Posterior vena cava (tissue), 2 donors: ENCODE results near the gene TTC38. TPM values are rescaled to one million over a fixed set of nuclear protein-coding genes. Genes with fewer than 3 reads are reported as not detected.

Source experiments
- DNase-seq: peaks from one replicate; pipeline ENCODE4 v3.0.0-alpha.2; 2020; ENCODE audit warnings: low spot score
- intact Hi-C, 2 donors: fragments of 100-400 bp; cut with DNase I; formaldehyde crosslinking; loops; one replicate each; pipeline versions ENCODE4 v1.14.1 to v1.14.2; 2022 to 2023
- long read RNA-seq, 2 donors: library from polyadenylated mRNA; unstranded; transcript quantifications; one replicate each; pipeline ENCODE4 v2.0.0, GENCODE V29; 2020 to 2021
- total RNA-seq, 2 donors: library from RNA; stranded (reverse); fragmentation: NEBNext Ultra II Directional; extraction: Animal tissue kit (Norgen Biotek cat#: 25700); gene quantifications; one replicate each; pipeline ENCODE4 v1.2.1, GENCODE V29; 2021
- donor health status: DM: yes; HTN: yes; CAD: no.
- donor health status: DM: yes; HTN: yes; CAD: no.

The TTC38 gene
- 10 to 100 TPM; 15.4 to 23.8 TPM for total RNA-seq
- long read RNA-seq, donor 1, partial matches to known transcripts, result 2 of 13 reads
- long read RNA-seq, donor 1, other reads (novel, unspliced or antisense), result 7 of 13 reads
- long read RNA-seq, donor 2, transcript TTC38-201 (14 exons, 2,610 nt), result major isoform, 17 of 29 reads
- long read RNA-seq, donor 2, partial matches to known transcripts, result 5 of 29 reads
- long read RNA-seq, donor 2, other reads (novel, unspliced or antisense), result 7 of 29 reads

DNA sequence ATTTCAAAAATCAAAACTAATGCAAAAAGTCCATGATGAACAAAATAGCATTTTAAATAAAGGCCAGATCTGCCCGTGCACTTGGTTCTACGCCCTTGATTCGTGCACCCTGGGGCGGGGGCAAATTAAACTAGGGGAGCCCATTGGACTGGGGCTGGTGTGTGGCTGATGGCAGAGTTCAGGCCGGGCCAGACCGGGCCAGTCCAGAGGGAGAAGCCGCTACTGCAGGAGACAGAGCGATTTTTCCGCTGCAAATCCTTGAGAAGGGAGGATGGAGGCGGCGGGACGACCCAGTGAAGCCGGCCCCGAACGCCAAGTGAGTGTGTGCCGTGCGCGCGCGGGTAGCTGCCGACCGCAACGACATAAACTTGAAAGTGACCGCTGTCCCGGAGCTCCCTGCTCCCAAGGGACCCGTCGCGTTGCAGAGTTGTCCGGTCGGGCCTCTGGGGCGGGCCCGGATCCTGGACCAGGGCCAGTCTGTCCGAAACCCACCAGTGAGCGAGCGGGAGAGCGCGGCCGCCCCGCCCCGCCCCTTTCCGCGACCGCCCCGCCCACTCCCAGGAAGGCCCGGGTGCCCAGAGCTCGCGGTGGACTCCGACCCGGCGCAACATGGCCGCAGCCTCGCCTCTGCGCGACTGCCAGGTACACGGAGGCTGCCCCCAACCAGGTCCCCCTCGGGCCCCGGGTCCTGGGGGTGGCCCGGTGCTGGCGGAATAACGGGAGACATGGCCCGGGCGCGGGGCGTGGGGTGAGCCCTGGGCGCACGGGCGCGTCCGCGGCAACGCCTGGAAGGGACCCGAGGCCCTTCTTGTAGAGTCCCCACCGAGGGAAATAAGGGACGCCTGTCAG is at the start of gene TTC38:
TSS of gene TTC38 (plus strand) at position 578 of the 849 bp plus-strand sequence. CDS start at position 610, 32 bp downstream.
- DNase-seq, result peak; percentile 97
- intact Hi-C loops, result no loop called here

DNA sequence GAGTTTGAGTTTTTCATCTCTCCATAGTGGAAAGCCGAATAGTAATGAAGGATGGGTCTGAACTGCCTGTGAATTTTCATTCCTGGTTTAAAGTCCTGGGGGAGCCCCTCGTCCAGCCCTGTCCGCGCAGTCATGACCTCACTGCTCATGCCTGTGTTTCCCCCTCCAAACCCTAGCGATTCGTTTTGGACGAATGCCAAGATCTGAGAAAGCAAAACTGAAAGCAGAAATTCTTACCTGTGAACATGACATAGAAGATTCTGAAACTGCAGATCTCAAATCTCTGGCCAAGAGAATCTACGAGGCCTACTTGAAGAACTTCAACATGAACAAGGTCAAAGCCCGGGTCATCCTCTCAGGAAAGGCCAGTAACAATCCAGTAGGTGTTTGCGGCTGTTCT is 48.2 kb upstream of the TTC38 start:
- DNase-seq, result no peak
- intact Hi-C loops, result no loop called here

DNA sequence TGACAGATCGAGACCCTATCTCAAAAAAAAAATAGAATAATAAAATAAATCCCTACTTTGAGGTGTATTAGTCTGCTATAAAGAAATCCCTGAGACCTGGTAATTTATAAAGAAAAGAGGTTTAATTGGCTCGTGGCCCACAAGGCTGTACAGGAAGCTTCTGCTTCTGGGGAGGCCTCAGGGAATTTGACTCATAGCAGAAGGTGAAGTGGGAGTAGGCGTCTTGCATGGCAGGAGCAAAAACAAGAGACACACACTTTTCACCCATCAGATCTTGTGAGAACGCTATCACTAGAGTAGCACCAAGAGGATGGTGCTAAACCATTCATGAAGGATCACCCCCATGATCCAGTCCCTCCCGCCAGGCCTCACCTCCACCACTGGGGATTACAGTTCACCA is 46.9 kb upstream of the TTC38 start:
- intact Hi-C loops, result no loop called here
- DNase-seq, result no peak

DNA sequence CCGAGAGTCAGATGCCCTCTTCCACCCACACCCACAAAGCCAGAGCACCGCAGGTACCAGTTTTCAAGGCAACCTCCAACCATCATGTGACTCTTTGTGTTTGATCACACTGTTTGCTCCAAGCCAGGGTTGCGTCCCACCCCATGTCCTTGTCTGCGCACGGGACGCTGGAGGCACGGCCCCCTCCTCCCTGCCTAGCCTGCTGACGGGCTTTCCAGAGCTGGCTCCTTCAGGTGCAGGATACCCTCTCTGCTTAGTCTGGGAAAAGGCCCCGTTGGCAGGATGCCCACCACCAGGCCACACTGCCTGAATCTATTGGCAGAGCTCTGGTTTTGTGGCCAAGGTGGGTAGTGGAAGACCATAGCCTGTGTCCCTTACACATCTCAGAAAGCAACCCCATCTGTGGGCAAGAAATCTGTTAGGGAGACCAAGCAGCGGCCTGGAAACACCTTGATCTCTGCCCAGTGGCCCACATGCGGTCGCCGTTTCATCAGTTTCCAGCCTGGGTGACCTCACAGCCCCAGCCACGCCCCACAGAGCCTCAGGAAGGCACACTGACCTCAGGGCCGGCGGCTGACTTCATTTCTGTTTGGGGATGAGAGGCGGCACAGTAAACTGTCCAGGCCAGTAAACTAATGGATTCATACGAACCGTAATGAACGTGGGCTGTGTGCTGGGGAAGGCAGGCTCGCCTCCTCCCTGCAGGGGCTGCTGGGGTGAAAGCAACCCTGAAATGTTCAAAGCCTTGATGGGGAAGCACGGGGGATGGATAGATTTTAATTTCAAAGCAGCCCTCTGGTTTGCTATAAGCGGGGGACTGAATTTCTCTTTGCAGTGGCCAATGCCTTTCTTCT is 43.5 kb upstream of the TTC38 start:
- intact Hi-C loops, result no loop called here
- no peak for DNase-seq

GRCh38 chr22:46224898-46225290 is 42.9 kb upstream of the TTC38 start:
- DNase-seq, result no peak
- intact Hi-C loops, result no loop called here

DNA sequence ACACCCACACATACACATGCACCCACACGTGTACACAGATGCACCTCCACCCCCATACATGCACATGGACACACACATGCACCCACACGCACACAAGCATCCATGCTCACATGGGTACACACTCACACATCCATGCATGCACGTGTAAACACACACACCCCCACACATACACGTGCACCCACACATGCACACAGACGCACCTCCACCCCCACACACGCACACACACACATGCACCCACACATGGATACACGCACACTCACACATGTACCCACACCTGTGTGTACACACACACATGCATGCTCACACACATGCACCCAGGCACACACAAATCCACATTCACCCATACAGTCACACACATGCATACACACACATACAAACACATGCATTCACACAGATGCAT is 42.2 kb upstream of the TTC38 start:
- intact Hi-C loops, result no loop called here
- no peak for DNase-seq

DNA sequence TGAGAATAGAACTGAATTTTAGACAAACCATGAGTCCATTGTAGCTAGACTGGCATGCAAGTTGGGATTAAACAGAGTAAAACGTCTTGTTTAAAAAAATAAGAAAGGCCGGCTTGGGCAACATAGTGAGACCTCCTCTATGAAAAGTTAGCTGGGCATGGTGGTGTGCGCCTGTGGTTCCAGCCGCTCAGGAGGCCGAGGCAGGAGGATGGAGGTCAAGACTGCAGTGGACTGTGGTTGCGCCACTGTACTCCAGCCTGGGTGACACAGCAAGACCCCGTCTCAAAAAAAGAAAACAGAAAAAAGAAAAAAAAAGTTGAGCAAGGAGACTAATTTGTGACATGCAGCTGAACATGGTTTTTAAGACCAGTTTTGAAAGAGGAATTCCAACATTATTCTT is 41.2 kb upstream of the TTC38 start:
- no peak for DNase-seq
- intact Hi-C loops, result no loop called here

- DNase-seq, result no peak
- intact Hi-C loops, result no loop called here
Observed at GRCh38 chr22:46229701-46230100, 38.1 kb upstream of the TTC38 start.

- intact Hi-C loops, result no loop called here
- DNase-seq, result no peak
Observed at GRCh38 chr22:46230262-46230901, 37.4 kb upstream of the TTC38 start.

GRCh38 chr22:46233231-46233630 is 34.6 kb upstream of the TTC38 start:
- intact Hi-C loops, result no loop called here
- DNase-seq, result no peak

GRCh38 chr22:46234969-46235368 is 32.8 kb upstream of the TTC38 start:
- intact Hi-C loops, result no loop called here
- no peak for DNase-seq

GRCh38 chr22:46237453-46238124 is 30.2 kb upstream of the TTC38 start:
- no peak for DNase-seq
- intact Hi-C loops, result no loop called here

DNA sequence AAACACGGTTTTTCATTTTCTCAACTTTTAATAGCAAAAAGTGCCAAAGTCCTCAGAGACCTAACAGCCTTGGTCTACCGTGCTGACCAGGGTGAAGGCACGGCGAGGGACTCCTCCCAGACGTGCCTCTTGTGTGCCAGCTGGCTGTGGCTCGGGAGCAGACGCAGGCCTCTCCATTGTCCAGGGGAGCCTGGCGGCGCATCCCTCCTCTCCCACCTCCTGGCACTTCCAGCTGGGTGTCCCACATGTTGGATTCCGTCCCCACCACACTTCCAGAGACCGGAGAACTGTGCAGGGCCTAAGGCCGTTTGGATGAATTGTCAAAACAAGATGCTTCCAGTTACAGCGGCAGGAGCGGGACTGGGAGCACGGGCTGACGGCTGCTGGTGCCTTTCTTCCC is 29.3 kb upstream of the TTC38 start:
- DNase-seq, result no peak
- intact Hi-C loops, result no loop called here

DNA sequence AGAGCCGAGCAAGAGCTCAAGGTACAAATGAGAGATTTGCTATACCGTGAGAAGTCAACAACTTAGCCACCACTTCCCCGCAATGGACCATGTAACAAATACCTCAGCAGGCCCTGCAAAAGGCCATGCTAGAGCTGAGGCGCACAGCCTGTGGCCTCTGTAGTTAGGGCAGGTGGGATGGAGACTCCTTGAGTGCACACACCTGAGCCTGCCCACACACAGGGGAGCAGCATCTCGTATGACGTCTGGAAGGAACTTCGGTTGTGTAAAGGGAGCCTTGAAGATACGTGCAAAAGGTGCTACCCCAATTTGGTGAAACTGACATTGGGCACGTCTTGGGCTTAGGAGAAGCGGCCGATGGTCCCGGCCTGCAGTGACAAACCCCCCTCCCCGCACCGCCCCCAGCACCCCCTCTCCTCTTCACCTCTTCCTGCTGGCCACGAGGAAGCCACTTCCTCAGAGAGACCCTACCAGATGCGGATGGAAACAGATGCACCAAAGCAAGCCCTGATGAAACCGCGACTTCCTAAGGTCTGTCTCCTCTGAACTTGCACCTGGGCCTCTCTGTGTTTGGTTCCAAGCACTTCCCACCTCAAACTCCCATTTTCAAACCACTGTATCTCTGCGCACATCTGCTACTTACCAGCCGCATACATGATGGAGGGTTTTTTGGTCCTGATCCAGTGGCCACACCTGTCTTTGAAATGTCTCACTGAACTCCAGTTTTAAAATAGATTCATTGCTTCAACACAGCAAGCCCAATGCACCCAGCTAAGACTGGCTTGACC is 28.4 kb upstream of the TTC38 start:
- no peak for DNase-seq
- intact Hi-C loops, result no loop called here

GRCh38 chr22:46240073-46240472 is 27.7 kb upstream of the TTC38 start:
- intact Hi-C loops, result no loop called here
- DNase-seq, result no peak

GRCh38 chr22:46240506-46240905 is 27.3 kb upstream of the TTC38 start:
- no peak for DNase-seq
- intact Hi-C loops, result no loop called here

- intact Hi-C loops, result no loop called here
Observed at GRCh38 chr22:46240907-46241306, 26.9 kb upstream of the TTC38 start.

DNA sequence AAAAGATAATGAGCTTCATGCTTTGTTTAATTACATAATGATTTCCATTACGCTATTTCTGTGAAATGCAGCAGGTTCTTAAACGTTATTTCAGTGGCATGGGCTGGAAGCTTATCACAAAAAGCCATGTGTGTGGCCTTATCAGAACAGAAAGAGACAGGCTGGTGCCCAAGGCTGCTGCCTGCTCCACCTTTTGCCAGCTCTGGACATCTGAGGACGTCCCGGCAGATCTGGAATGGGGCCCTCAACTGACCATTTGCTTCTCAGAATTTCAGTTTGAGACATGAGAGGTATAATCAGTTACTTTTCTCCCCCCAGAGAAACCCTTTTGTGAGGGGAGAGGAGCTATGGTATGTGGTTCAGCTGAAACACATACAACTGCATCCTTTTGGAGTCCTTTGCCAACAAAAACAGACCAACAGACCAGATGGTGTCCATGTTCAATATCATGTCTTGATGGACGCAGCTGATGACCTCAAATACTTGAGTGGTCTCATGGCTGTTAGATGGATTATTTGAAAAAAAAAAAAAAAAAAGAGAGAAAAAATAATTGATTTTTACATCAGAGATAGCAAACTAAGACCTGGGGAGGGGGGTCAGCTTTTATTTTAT is 26.3 kb upstream of the TTC38 start:
- no peak for DNase-seq
- intact Hi-C loops, result no loop called here

More at GRCh38 chr22:46240907-46241306, 26.9 kb upstream of the TTC38 start:
- DNase-seq, result no peak
